ENCODE measurements around the gene CALY. TPM values are rescaled to one million over a fixed set of nuclear protein-coding genes. Genes with fewer than 3 reads are reported as not detected.

Gene CALY
- total RNA-seq, 1 experiment from 2014 or later, result not detected

GRCh38 chr10:133311570-133311969, 25.1 kb downstream of the CALY start:
- DNase-seq (ENCODE audit: low read depth), result no peak

DNA sequence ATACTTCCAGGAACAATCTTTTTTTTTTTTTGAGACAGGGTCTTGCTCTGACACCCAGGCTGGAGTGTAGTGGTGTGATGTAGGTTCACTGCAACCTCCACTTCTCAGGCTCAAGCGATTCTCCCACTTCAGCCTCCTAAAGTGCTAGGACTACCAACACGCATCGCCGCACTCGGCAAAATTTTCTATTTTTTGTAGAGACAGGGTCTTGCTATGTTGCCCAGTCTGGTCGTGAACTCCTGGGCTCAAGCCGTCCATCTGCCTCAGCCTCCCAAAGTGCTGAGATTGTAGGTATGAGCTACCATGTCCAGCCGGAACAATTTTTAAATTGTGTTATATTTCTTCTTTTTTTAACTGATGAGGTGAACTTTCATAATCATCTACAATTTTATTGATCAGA, 25.9 kb downstream of the CALY start:
- DNase-seq (ENCODE audit: low read depth), result no peak

DNA sequence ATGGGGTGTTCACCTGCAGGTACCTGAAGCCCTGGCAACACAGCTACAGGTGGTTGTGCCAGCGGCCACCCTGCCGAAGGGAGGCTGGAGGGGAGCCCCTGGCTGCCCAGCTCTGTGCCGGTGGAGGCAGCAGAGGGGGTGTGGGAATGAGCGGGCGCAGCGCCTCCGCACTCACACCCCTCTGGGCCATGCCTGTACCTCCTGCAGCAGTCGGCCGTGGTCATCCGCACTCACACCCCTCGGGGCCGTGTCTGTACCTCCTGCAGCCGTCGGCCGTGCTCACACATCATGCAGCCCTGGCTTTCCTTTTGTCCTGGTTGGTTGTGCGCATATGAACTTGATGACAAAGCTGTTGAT, 26.3 kb downstream of the CALY start:
- no peak for DNase-seq (ENCODE audit: low read depth)

- DNase-seq (ENCODE audit: low read depth), result no peak
These were observed 26.8 kb downstream of the CALY start for GRCh38 chr10:133309720-133310398.

GRCh38 chr10:133309100-133309719, 27.5 kb downstream of the CALY start:
- peak; percentile 77 for DNase-seq (ENCODE audit: low read depth)

DNA sequence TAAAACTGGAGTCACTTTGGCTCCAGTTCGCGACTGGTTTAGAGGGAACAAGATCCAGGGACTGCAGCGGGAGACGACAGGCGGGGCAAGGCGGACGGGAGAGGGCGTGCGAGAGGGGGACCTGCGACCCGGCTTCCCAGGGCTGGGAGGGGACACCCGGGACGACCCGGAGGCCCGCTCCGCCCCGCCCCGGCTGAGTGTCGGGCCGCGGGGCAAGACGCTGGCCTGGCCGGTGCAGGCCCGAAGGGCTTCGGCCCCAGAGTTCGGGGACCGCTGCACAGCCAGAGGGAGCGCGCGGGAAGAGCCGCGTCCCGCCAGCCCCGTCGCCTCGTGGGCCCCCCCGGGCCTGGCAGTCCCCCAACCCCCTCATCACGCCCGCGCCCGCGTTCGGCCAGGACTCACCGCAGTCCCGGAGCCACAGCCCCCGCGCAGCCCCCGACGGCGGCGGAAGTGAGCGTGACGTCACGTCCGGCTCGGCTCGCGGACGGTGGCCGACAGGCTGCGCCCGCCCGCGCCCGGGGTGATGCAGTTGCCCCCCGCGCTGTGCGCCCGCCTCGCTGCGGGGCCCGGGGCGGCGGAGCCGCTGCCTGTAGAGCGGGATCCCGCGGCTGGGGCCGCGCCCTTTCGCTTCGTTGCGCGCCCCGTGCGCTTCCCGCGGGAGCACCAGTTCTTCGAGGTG, 28.1 kb downstream of the CALY start, which contains the start of the genes TUBGCP2 and ZNF511:
Gene TUBGCP2, minus strand, starts transcription at position 452 of the 679 bp plus-strand sequence. CDS start 5,931 bp downstream, outside the sequence.
Gene ZNF511, plus strand, starts transcription at position 494 of the 679 bp plus-strand sequence. Its CDS starts 30 bp downstream, at position 524.
- peak; percentile 75 for DNase-seq (ENCODE audit: low read depth)

DNA sequence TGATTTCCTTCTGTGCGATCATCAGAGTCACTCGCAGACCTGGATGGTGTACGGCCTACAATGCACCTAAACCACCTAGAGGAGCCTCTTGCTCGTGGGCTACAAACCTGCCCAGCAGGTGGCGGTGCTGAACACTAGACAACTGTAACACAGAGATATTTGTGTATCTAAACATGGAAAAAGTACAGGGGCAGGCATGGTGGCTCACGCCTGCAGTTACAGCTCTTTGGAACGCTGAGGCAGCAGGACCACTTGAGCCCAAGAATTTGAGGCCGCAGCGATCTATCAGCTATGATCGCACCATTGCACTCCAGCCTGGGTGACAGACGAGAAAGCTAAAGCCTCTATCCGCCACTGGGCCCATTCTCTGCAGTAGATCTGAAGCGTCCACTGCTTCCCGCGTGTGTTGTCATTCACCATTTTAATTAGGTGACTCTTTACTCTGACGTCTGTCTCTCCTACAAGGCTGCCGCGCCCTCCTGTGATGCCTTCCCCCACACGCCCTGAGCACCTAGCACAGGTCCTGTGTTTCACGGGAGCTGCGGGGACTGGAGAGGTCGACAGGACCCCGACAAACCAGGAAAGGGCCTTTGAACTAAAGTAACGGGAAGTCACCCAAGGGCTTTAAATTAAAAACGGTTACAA, 28.8 kb downstream of the CALY start:
- peak; percentile 45 for DNase-seq (ENCODE audit: low read depth)

GRCh38 chr10:133306941-133307379, 29.7 kb downstream of the CALY start:
- no peak for DNase-seq (ENCODE audit: low read depth)

DNA sequence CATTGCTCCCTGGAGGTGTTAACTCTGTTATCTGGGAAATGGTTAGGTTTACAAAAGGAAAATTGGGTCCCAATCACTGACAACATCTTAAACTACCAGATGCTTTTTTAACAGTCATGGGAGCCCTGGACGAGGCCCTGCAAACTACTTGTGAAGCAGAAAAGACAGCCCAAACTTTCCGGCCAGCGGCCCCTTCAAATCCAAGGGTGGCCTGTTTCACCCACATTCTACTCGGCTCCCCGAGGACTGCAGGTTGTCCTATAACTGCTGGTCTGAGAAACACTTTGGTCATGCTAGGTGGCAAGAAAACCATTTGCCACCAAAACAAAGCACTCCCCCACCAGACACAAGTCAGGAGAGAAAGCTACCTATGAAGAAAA, 30.6 kb downstream of the CALY start:
- DNase-seq (ENCODE audit: low read depth), result no peak

- DNase-seq (ENCODE audit: low read depth), result no peak
These were observed 33.5 kb downstream of the CALY start for GRCh38 chr10:133303206-133303605.

- no peak for DNase-seq (ENCODE audit: low read depth)
These were observed 34.5 kb downstream of the CALY start for GRCh38 chr10:133302230-133302629.

- DNase-seq (ENCODE audit: low read depth), result no peak
These were observed 37.0 kb downstream of the CALY start for GRCh38 chr10:133299738-133300137.

DNA sequence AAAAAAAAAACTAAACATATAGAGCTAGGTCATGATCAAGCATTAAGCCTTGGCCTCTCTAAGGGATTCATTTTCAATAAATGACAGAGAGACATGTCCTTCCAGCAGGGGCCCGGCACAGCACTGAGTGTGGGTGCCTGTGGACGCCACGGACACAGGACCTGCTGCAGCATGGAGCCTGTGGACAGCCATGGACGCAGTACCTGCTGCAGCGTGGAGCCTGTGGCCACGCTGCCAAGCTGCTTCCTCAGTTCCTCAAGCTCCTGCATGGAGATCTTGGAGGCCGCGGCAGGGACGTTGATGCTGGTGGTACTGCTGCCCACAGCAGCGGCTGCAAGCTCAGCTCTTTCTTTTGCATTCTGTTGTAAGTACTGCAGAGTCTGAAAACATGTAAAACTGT, 37.5 kb downstream of the CALY start:
- DNase-seq (ENCODE audit: low read depth), result no peak

DNA sequence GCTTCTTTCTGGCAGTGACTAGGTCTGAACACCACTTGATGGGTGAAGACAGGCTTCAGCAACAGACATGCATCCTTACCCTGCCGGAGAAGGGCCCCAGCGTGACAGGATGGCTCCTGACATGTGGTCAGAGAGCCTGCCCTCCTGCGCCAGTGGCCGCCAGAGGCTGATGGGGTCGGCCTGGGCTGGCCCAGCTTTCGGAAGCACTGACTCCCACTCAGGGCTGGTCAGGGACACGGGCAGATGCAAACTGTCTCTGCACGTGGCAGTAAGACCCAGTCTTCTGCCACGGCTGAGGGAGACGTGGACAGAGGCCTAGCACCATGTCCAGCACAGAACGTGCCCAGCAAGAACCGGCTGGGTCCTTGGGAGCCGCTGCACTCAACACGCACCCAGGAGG, 38.2 kb downstream of the CALY start:
- DNase-seq (ENCODE audit: low read depth), result no peak

DNA sequence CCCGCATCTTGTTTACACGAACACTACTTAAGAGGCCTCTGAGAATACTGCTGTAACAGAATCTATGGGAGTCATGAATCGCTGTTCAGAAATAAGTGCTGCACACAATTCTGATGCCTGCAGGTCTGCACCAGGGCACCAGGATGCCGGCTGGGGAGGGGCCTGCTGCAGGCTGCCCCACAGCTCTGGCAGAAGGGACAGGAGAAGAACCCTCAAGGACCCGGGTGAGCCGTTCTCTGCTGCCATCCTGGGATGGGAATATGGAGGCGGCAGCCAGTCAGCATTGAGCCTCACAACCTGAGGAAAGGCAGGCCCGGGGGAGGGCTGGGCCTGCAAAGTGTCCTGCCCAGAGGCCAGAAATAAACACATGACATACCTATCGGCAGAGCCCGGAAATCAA, 39.2 kb downstream of the CALY start:
- no peak for DNase-seq (ENCODE audit: low read depth)

- no peak for DNase-seq (ENCODE audit: low read depth)
These were observed 41.0 kb downstream of the CALY start for GRCh38 chr10:133295426-133296320.

DNA sequence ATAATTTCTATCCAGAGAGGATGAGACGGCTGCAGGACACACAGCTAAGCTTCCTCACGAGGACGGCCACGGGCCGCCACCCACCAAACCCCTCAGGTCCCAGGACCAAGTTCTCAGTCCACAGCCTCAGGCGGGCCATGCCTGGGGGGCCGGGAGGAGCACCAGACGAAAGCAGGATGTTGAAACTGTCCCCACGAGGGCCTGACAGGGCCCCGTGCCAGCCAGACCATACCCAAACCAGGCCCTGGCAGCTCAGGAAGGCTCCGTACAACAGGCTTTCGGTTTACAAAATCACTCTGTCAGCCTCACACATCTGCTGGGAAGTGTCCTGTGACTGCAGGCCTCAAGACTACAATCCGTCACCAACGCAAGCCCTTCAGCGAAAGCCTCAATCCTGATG, 42.5 kb downstream of the CALY start:
- peak; percentile 56 for DNase-seq (ENCODE audit: low read depth)

DNA sequence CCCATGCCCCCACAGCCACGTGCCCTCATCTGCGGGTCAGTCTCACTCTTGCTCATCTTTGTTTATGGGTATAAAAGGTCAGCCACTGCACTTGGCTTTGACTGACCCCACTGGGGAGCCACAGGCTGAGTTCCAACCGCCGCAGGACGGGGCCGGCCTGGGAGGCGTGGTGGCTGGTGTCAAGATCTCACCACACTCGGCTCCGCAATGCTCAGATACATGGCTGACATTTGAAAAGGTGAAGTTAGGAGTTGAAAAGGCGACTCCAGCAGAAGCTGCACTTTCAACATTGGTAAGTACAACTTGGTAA, 42.9 kb downstream of the CALY start:
- peak; percentile 84 for DNase-seq (ENCODE audit: low read depth)

DNA sequence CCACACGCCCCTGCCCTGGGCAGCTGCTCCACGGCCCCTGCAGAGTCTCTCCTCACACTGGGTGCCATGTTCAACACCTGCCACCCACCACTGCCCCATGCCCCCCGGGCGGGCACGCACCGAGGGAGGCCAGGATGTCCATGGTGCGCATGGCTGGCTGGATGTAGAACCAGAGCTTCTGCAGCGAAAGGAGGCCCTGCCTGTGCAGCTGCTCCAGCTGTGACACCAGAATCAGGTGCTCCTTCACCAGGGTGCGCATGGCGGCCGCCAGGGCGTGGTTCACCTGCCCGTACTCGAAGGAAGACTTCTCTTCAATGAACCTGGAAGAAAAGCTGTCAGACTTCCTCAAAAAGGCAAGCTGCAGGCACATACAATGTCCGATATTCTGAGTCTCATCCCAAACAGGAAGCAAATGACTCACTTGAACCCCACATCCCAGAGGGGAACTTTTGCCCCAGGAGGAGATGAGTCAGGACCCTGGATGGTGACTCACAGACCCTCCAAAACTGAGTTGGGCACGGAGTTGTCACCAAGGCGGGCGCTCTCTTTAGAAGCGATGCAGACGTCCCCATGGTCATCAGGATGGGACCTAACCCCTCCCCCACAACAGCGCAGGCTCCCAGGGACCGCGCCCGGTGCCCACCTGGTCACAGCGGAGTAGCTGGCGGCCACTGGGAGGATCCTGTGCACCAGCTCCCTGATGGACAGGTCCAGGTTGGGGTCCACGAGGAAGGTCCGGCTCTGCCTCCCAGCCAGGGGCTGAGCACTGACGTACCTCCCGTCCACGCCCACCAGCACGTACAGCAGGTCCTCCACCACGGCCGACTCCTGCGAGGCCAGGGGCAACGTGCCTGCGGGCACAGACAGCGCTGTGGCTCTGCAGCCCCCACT, 43.5 kb downstream of the CALY start:
- DNase-seq (ENCODE audit: low read depth), result peak; percentile 95

GRCh38 chr10:133289761-133290160, 46.9 kb downstream of the CALY start:
- no peak for DNase-seq (ENCODE audit: low read depth)
